Keratinocyte (primary cell): Measurements from ENCODE around the gene EMC10.

Experiments used
- EZH2 ChIP-seq: IDR thresholded peaks from one replicate; pipeline ENCODE4 v1.6.1; 2012; ENCODE audit warnings: inconsistent platforms, mild to moderate bottlenecking, low read length, moderate library complexity
- TF ChIP-seq, protein P1 (sequence below), 3 experiments: IDR thresholded peaks in 1 of 3; conservative IDR thresholded peaks in 1 of 3; optimal IDR thresholded peaks in 1 of 3; 2 replicates in 2 of 3; 3 replicates in 1 of 3; pipeline versions ENCODE3 to v1.5.1; 2011; ENCODE audit warnings: low read length in 3 of 3, mild to moderate bottlenecking in 3 of 3, moderate library complexity in 2 of 3, control low read depth in 1 of 3, inconsistent platforms in 1 of 3; ENCODE audit not compliant: insufficient read depth in 2 of 3; ENCODE audit errors: extremely low read depth in 1 of 3

- TF ChIP-seq, protein P1, sequence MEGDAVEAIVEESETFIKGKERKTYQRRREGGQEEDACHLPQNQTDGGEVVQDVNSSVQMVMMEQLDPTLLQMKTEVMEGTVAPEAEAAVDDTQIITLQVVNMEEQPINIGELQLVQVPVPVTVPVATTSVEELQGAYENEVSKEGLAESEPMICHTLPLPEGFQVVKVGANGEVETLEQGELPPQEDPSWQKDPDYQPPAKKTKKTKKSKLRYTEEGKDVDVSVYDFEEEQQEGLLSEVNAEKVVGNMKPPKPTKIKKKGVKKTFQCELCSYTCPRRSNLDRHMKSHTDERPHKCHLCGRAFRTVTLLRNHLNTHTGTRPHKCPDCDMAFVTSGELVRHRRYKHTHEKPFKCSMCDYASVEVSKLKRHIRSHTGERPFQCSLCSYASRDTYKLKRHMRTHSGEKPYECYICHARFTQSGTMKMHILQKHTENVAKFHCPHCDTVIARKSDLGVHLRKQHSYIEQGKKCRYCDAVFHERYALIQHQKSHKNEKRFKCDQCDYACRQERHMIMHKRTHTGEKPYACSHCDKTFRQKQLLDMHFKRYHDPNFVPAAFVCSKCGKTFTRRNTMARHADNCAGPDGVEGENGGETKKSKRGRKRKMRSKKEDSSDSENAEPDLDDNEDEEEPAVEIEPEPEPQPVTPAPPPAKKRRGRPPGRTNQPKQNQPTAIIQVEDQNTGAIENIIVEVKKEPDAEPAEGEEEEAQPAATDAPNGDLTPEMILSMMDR (optimal IDR thresholded peaks at IDR 0.05 in 1 of 3, IDR thresholded peaks at IDR 0.05 in 1 of 3, conservative IDR thresholded peaks at IDR 0.05 in 1 of 3; ENCODE audit: extremely low read depth in 1 of 3, insufficient read depth in 2 of 3, low read length in 3 of 3), result no peak
- no peak for TF ChIP-seq EZH2
Measured at GRCh38 chr19:50512999-50513745, 36.9 kb downstream of the EMC10 start.
